Kidney glomerular epithelial cell (primary cell): Measurements from ENCODE around the gene PCBP4.

Experiments used
- DNase-seq: peaks from one replicate; lab custom pipeline; 2025; lab: John Stamatoyannopoulos, UW

Gene PCBP4

GRCh38 chr3:51971350-51971749, 4.1 kb upstream of the PCBP4 start:
- DNase-seq, result no peak

- DNase-seq, result no peak
These were observed 3.5 kb upstream of the PCBP4 start for GRCh38 chr3:51970606-51971300.

GRCh38 chr3:51969841-51970240, 2.6 kb upstream of the PCBP4 start:
- no peak for DNase-seq

- DNase-seq, result no peak
These were observed 1.8 kb upstream of the PCBP4 start for GRCh38 chr3:51968883-51969678.

- DNase-seq, result no peak
These were observed 1.0 kb upstream of the PCBP4 start for GRCh38 chr3:51968170-51968775.

GRCh38 chr3:51966922-51967383, 301 bp downstream of the PCBP4 start:
- no peak for DNase-seq

GRCh38 chr3:51966486-51966885, 768 bp downstream of the PCBP4 start:
- DNase-seq, result no peak

GRCh38 chr3:51966016-51966415, 1.2 kb downstream of the PCBP4 start:
- no peak for DNase-seq

GRCh38 chr3:51964521-51964920, 2.7 kb downstream of the PCBP4 start:
- no peak for DNase-seq

GRCh38 chr3:51963951-51964451, 3.3 kb downstream of the PCBP4 start:
- no peak for DNase-seq

- DNase-seq, result no peak
These were observed 4.3 kb downstream of the PCBP4 start for GRCh38 chr3:51962854-51963530.

GRCh38 chr3:51961602-51962569, 5.4 kb downstream of the PCBP4 start:
- DNase-seq, result no peak

- no peak for DNase-seq
These were observed 6.2 kb downstream of the PCBP4 start for GRCh38 chr3:51961011-51961410.

GRCh38 chr3:51960386-51960785, 6.9 kb downstream of the PCBP4 start:
- DNase-seq, result no peak

- no peak for DNase-seq
These were observed 7.6 kb downstream of the PCBP4 start for GRCh38 chr3:51959651-51960050.

GRCh38 chr3:51958603-51959521, 8.4 kb downstream of the PCBP4 start:
- no peak for DNase-seq

- DNase-seq, result no peak
These were observed 9.6 kb downstream of the PCBP4 start for GRCh38 chr3:51957520-51958205.

GRCh38 chr3:51955893-51956770, 11.1 kb downstream of the PCBP4 start:
- peak; percentile 11 for DNase-seq
